Liver (tissue), 9 donors: ENCODE results near the gene TACR3. TPM values are rescaled to one million over a fixed set of nuclear protein-coding genes. Genes with fewer than 3 reads are reported as not detected.
"Not testable (repeated sequence)": the region's sequence is repeated elsewhere in the genome, so short reads cannot be mapped to it uniquely, and the experiment has no call there.

Source experiments
- DNase-seq: peaks from one replicate; pipeline ENCODE4 v3.0.0-alpha.2; 2017; ENCODE audit warnings: low spot score
- H3K27ac ChIP-seq, 2 donors: one replicate each; pipeline ENCODE4 v1.7.0; 2013; ENCODE audit warnings: inconsistent platforms in 2 of 2, low read length in 2 of 2, control low read depth in 1 of 2, low read depth in 1 of 2, mild to moderate bottlenecking in 1 of 2
- H3K27me3 ChIP-seq, 4 donors: one replicate each; pipeline versions ENCODE4 v1.6.1 to v1.7.0; 2013; ENCODE audit warnings: low read length in 3 of 4, inconsistent platforms in 1 of 4, mild to moderate bottlenecking in 1 of 4, moderate library complexity in 1 of 4; ENCODE audit not compliant: control insufficient read depth in 4 of 4, insufficient read depth in 4 of 4
- H3K36me3 ChIP-seq, 4 donors: one replicate each; pipeline versions ENCODE4 v1.6.1 to v1.7.0; 2013; ENCODE audit warnings: low read length in 3 of 4, mild to moderate bottlenecking in 3 of 4, low read depth in 1 of 4, moderate library complexity in 1 of 4; ENCODE audit not compliant: control insufficient read depth in 4 of 4, insufficient read depth in 3 of 4
- H3K4me1 ChIP-seq, 4 donors: one replicate each; pipeline versions ENCODE4 v1.6.1 to v1.7.0; 2013; ENCODE audit warnings: low read length in 3 of 4, mild to moderate bottlenecking in 3 of 4, moderate library complexity in 1 of 4; ENCODE audit not compliant: control insufficient read depth in 4 of 4, insufficient read depth in 4 of 4
- H3K4me3 ChIP-seq, 3 donors: one replicate each; pipeline versions ENCODE4 v1.6.1 to v1.7.0; 2013; ENCODE audit warnings: low read length in 3 of 3, control low read depth in 1 of 3, low read depth in 1 of 3, mild to moderate bottlenecking in 1 of 3
- H3K9ac ChIP-seq, 2 donors: one replicate each; pipeline ENCODE4 v1.7.0; 2013; ENCODE audit warnings: low read length in 2 of 2, mild to moderate bottlenecking in 2 of 2, moderate library complexity in 2 of 2, control low read depth in 1 of 2, low read depth in 1 of 2
- H3K9me3 ChIP-seq, 4 donors: one replicate each; pipeline versions ENCODE4 v1.6.1 to v1.7.0; 2013; ENCODE audit warnings: low read length in 3 of 4; ENCODE audit not compliant: control insufficient read depth in 4 of 4
- EGR1 ChIP-seq, 2 donors: IDR thresholded peaks; 2 replicates each; pipeline ENCODE4 v1.6.1; 2016 to 2018; ENCODE audit warnings: antibody characterized with exemption in 2 of 2, low read depth in 2 of 2
- FOXA1 ChIP-seq: IDR thresholded peaks from 2 replicates; pipeline ENCODE4 v1.6.1; 2016; ENCODE audit warnings: antibody characterized with exemption
- FOXA2 ChIP-seq: IDR thresholded peaks from 2 replicates; pipeline ENCODE4 v1.6.1; 2016; ENCODE audit warnings: antibody characterized with exemption
- GABPA ChIP-seq, 2 donors: IDR thresholded peaks in 1 of 2; conservative IDR thresholded peaks in 1 of 2; 2 replicates each; pipeline ENCODE4 v1.6.1; 2016; ENCODE audit warnings: antibody characterized with exemption in 2 of 2, mild to moderate bottlenecking in 1 of 2, moderate library complexity in 1 of 2
- HNF4G ChIP-seq: IDR thresholded peaks from 2 replicates; pipeline ENCODE4 v1.6.1; 2016; ENCODE audit warnings: antibody characterized with exemption
- JUND ChIP-seq, 2 donors: IDR thresholded peaks; 2 replicates each; pipeline ENCODE4 v1.6.1; 2016; ENCODE audit warnings: antibody characterized with exemption in 2 of 2
- NR2F2 ChIP-seq: IDR thresholded peaks from 2 replicates; pipeline ENCODE4 v1.6.1; 2016; ENCODE audit warnings: antibody characterized with exemption
- RAD21 ChIP-seq, 2 donors: IDR thresholded peaks; 2 replicates each; pipeline ENCODE4 v1.6.1; 2016; ENCODE audit warnings: antibody characterized with exemption in 2 of 2, mild to moderate bottlenecking in 2 of 2
- RXRA ChIP-seq, 2 donors: IDR thresholded peaks; 2 replicates each; pipeline ENCODE4 v1.6.1; 2017 to 2018; ENCODE audit warnings: antibody characterized with exemption in 2 of 2, mild to moderate bottlenecking in 1 of 2
- SP1 ChIP-seq: IDR thresholded peaks from 2 replicates; pipeline ENCODE4 v1.6.1; 2018; ENCODE audit warnings: antibody characterized with exemption, mild to moderate bottlenecking
- TAF1 ChIP-seq: conservative IDR thresholded peaks from 2 replicates; pipeline ENCODE4 v1.6.1; 2016; ENCODE audit warnings: antibody characterized with exemption, mild to moderate bottlenecking
- YY1 ChIP-seq: IDR thresholded peaks from 2 replicates; pipeline ENCODE4 v1.6.1; 2016; ENCODE audit warnings: antibody characterized with exemption, mild to moderate bottlenecking
- WGBS: extraction: QIAGEN DNeasy Blood & Tissue Kit; methylation state at CpG from one replicate; pipeline ENCODE4 v1.1.7; 2013; 5-methylcytosine and 5-hydroxymethylcytosine counted together
- polyA plus RNA-seq, 2 donors: library from polyadenylated mRNA; stranded (reverse) in 1 of 2; unstranded in 1 of 2; fragments of 200-250 nt in 1 of 2; fragments of >200 nt in 1 of 2; fragmentation: Nextera tagmentation in 1 of 2; extraction: Ambion mirVana in 1 of 2; gene quantifications; one replicate each; pipeline versions ENCODE4 v1.2.1 to v1.2.3, GENCODE V29; 2013 to 2015
- total RNA-seq, 2 donors: library from RNA; depleted of rRNA; stranded (reverse); fragments of >200 nt; gene quantifications; one replicate each; pipeline ENCODE4 v1.2.3, GENCODE V29; 2014
- TF ChIP-seq, protein P1 (sequence below): IDR thresholded peaks from 2 replicates; pipeline ENCODE4 v1.6.1; 2016; ENCODE audit warnings: antibody characterized with exemption
- TF ChIP-seq, protein P2 (sequence below): IDR thresholded peaks from 2 replicates; pipeline ENCODE4 v1.6.1; 2016; ENCODE audit warnings: antibody characterized with exemption
- TF ChIP-seq, protein P3 (sequence below): IDR thresholded peaks from 2 replicates; pipeline ENCODE4 v1.6.1; 2016; ENCODE audit warnings: antibody characterized with exemption
- TF ChIP-seq, protein P4 (sequence below): IDR thresholded peaks from 2 replicates; pipeline ENCODE4 v1.6.1; 2016; ENCODE audit warnings: antibody characterized with exemption, mild to moderate bottlenecking
- TF ChIP-seq, protein P5 (sequence below): fragments of 150-350 bp; IDR thresholded peaks from 2 replicates; pipeline ENCODE4 v1.5.1; 2017; ENCODE audit warnings: improper control_type of control experiment, low read depth, low read length; ENCODE audit not compliant: missing input control
- donor health status: healthy.
- donor health status: healthy.
- donor health status: healthy.
- donor health status: healthy.
- donor health status: healthy.

The TACR3 gene
- total and polyA plus RNA-seq, 4 donors = not detected

DNA sequence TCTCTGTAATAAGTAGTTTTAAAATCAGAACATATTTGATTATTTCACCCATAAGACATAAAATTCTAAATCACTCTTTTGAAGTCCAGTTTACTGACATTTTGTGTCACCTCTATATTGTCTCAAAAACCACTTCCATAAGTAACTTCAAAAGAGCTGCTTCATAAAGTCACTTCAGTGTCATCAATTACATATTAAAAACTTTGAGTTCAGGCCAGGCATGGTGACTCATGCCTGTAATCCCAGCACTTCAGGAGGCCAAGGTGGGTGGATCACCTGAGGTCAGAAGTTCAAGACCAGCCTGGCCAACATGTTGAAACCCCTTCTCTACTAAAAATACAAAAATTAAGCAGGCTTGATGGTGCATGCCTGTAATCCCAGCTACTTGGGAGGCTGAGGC is 53.0 kb downstream of the TACR3 start:
- H3K27ac ChIP-seq, H3K4me1 ChIP-seq, H3K9me3 ChIP-seq, H3K9ac ChIP-seq, DNase-seq, H3K4me3 ChIP-seq, H3K27me3 ChIP-seq, H3K36me3 ChIP-seq: not testable (repeated sequence)

DNA sequence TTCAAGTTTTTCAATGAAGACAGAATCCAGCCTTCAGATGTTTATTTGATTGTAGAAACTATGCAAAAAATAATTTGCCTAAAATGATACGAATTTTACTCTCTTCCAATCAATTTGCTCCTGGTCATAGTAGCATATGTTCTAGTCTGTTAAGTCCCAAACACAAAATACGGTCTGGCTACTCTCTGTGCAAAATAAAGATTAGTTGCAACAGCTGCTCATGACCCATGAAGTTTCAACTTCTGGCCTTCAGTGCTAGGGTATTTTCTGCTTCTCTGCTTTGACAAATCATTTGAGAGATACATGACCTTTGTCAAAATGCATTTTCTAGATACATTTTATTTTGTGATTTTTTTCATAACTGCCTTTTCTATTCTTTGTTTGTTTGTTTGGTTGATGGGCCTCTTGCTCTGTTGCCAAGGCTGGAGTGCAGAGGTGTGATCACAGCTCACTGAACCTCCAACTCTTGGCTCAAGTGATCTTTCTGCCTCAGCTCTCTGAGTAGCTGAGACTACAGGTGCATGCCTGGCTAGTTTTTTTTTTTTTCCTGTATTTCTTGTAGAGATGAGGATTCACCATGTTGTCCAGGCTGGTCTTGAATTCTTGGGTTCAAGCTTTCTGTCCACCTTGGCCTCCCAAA is 55.2 kb downstream of the TACR3 start:
- TF ChIP-seq, protein P1, sequence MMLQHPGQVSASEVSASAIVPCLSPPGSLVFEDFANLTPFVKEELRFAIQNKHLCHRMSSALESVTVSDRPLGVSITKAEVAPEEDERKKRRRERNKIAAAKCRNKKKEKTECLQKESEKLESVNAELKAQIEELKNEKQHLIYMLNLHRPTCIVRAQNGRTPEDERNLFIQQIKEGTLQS = no peak
- TF ChIP-seq SP1 (no peak), GABPA (IDR thresholded peaks at IDR 0.05 in 1 of 2, conservative IDR thresholded peaks at IDR 0.05 in 1 of 2) (no peak), JUND (IDR thresholded peaks at IDR 0.05) (no peak), TAF1 (no peak), NR2F2 (no peak), FOXA1 (no peak), HNF4G (no peak), RXRA (IDR thresholded peaks at IDR 0.05) (no peak)
- TF ChIP-seq, protein P2, sequence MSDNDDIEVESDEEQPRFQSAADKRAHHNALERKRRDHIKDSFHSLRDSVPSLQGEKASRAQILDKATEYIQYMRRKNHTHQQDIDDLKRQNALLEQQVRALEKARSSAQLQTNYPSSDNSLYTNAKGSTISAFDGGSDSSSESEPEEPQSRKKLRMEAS = no peak
- TF ChIP-seq, protein P3, sequence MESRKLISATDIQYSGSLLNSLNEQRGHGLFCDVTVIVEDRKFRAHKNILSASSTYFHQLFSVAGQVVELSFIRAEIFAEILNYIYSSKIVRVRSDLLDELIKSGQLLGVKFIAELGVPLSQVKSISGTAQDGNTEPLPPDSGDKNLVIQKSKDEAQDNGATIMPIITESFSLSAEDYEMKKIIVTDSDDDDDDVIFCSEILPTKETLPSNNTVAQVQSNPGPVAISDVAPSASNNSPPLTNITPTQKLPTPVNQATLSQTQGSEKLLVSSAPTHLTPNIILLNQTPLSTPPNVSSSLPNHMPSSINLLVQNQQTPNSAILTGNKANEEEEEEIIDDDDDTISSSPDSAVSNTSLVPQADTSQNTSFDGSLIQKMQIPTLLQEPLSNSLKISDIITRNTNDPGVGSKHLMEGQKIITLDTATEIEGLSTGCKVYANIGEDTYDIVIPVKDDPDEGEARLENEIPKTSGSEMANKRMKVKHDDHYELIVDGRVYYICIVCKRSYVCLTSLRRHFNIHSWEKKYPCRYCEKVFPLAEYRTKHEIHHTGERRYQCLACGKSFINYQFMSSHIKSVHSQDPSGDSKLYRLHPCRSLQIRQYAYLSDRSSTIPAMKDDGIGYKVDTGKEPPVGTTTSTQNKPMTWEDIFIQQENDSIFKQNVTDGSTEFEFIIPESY = no peak
- TF ChIP-seq, protein P4, sequence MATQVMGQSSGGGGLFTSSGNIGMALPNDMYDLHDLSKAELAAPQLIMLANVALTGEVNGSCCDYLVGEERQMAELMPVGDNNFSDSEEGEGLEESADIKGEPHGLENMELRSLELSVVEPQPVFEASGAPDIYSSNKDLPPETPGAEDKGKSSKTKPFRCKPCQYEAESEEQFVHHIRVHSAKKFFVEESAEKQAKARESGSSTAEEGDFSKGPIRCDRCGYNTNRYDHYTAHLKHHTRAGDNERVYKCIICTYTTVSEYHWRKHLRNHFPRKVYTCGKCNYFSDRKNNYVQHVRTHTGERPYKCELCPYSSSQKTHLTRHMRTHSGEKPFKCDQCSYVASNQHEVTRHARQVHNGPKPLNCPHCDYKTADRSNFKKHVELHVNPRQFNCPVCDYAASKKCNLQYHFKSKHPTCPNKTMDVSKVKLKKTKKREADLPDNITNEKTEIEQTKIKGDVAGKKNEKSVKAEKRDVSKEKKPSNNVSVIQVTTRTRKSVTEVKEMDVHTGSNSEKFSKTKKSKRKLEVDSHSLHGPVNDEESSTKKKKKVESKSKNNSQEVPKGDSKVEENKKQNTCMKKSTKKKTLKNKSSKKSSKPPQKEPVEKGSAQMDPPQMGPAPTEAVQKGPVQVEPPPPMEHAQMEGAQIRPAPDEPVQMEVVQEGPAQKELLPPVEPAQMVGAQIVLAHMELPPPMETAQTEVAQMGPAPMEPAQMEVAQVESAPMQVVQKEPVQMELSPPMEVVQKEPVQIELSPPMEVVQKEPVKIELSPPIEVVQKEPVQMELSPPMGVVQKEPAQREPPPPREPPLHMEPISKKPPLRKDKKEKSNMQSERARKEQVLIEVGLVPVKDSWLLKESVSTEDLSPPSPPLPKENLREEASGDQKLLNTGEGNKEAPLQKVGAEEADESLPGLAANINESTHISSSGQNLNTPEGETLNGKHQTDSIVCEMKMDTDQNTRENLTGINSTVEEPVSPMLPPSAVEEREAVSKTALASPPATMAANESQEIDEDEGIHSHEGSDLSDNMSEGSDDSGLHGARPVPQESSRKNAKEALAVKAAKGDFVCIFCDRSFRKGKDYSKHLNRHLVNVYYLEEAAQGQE = no peak
- 59% methylated on average over 2 of the region's 2 CpGs for WGBS

DNA sequence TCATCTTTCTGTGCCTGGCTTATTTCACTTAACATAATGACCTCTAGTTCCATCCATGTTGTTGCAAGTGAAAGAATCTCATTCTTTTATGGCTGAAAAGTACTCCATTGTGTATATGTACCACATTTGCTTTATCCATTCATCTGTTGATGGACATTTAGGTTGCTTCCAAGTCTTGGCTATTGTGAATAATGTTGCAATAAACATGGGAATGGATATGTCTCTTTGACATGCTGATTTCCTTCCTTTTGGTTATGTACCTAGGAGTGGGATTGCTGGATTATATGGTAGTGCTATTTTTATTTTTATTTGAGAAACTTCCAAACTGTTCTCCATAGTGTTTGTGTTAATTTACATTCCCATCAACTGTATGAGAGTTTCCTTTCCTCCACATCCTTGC is 71.2 kb downstream of the TACR3 start:
- no peak for DNase-seq
- TF ChIP-seq GABPA (IDR thresholded peaks at IDR 0.05 in 1 of 2, conservative IDR thresholded peaks at IDR 0.05 in 1 of 2) (no peak), JUND (IDR thresholded peaks at IDR 0.05) (no peak), RAD21 (IDR thresholded peaks at IDR 0.05) (no peak), EGR1 (IDR thresholded peaks at IDR 0.05; ENCODE audit: low read depth in 2 of 2) (no peak), YY1 (no peak), FOXA2 (no peak), RXRA (IDR thresholded peaks at IDR 0.05) (no peak), NR2F2 (no peak)
- TF ChIP-seq, protein P3 = no peak
- TF ChIP-seq, protein P5, sequence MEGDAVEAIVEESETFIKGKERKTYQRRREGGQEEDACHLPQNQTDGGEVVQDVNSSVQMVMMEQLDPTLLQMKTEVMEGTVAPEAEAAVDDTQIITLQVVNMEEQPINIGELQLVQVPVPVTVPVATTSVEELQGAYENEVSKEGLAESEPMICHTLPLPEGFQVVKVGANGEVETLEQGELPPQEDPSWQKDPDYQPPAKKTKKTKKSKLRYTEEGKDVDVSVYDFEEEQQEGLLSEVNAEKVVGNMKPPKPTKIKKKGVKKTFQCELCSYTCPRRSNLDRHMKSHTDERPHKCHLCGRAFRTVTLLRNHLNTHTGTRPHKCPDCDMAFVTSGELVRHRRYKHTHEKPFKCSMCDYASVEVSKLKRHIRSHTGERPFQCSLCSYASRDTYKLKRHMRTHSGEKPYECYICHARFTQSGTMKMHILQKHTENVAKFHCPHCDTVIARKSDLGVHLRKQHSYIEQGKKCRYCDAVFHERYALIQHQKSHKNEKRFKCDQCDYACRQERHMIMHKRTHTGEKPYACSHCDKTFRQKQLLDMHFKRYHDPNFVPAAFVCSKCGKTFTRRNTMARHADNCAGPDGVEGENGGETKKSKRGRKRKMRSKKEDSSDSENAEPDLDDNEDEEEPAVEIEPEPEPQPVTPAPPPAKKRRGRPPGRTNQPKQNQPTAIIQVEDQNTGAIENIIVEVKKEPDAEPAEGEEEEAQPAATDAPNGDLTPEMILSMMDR = no peak
- TF ChIP-seq, protein P2 = no peak
- TF ChIP-seq, protein P1 = no peak

More for the DNA sequence above, 55.2 kb downstream of the TACR3 start:
- Histone ChIP-seq H3K27me3 (no peaks in the 10 kb centered on the region), H3K36me3 (no peaks in the 10 kb centered on the region), H3K4me1 (no peaks in the 10 kb centered on the region), H3K9ac (no peak overlapping the region), H3K9me3 (no peaks in the 10 kb centered on the region), H3K27ac (no peak overlapping the region), H3K4me3 (no peak overlapping the region)
- no peak for DNase-seq

More for the DNA sequence above, 71.2 kb downstream of the TACR3 start:
- H3K4me3 ChIP-seq = no peak overlapping the region
- no peaks in the 10 kb centered on the region for H3K27me3 ChIP-seq
- H3K4me1 ChIP-seq = no peaks in the 10 kb centered on the region
- no peak overlapping the region for H3K9ac ChIP-seq
- no peak overlapping the region for H3K27ac ChIP-seq
- no peaks in the 10 kb centered on the region for H3K9me3 ChIP-seq
- no peaks in the 10 kb centered on the region for H3K36me3 ChIP-seq
